ENCODE measurements around the gene APEX1.

DNA sequence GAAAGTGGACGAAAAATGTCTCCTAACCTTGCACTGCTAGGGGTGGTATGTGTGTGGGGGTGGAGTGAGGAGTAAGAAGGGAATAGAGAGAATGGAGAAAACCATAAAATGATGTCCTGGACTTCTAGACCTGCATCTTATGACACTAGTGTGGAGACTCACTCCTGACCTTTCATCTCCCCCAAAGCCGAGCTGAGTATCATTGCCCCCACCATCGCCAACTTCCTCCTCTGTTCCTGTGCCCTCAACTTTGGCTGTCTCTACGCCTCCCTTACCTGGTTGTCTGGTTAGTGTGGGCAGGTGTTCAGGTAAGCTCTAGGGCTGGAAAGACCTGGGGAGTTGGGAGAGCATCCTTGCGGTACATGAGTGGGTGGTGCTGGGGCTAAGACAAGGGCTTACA lies 14.6 kb upstream of the APEX1 start:
- TF ChIP-seq, protein P1, sequence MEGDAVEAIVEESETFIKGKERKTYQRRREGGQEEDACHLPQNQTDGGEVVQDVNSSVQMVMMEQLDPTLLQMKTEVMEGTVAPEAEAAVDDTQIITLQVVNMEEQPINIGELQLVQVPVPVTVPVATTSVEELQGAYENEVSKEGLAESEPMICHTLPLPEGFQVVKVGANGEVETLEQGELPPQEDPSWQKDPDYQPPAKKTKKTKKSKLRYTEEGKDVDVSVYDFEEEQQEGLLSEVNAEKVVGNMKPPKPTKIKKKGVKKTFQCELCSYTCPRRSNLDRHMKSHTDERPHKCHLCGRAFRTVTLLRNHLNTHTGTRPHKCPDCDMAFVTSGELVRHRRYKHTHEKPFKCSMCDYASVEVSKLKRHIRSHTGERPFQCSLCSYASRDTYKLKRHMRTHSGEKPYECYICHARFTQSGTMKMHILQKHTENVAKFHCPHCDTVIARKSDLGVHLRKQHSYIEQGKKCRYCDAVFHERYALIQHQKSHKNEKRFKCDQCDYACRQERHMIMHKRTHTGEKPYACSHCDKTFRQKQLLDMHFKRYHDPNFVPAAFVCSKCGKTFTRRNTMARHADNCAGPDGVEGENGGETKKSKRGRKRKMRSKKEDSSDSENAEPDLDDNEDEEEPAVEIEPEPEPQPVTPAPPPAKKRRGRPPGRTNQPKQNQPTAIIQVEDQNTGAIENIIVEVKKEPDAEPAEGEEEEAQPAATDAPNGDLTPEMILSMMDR (IDR thresholded peaks at IDR 0.05), result no peak
- TF ChIP-seq POLR2A (IDR thresholded peaks at IDR 0.05), result no peak
